Nephron (organoid): Measurements from ENCODE around the gene GALK1.

ENCODE experiments used
- H3K27ac Mint-ChIP-seq, 3 experiments: 2 replicates each; pipeline ENCODE4 v1.8.0; 2020; ENCODE audit warnings: mixed read lengths in 3 of 3, mild to moderate bottlenecking in 2 of 3, moderate library complexity in 1 of 3
- H3K27me3 Mint-ChIP-seq: 2 replicates; pipeline ENCODE4 v1.8.0; 2021; ENCODE audit warnings: low read depth, mild to moderate bottlenecking, moderate library complexity, mixed read lengths
- H3K36me3 Mint-ChIP-seq: 2 replicates; pipeline ENCODE4 v1.8.0; 2020; ENCODE audit warnings: low read depth, mixed read lengths
- H3K4me1 Mint-ChIP-seq: 2 replicates; pipeline ENCODE4 v1.8.0; 2020; ENCODE audit warnings: mixed read lengths
- H3K4me3 Mint-ChIP-seq, 3 experiments: 2 replicates each; pipeline ENCODE4 v1.8.0; 2020; ENCODE audit warnings: mild to moderate bottlenecking in 3 of 3, mixed read lengths in 3 of 3, moderate library complexity in 2 of 3
- H3K9me3 Mint-ChIP-seq: 2 replicates; pipeline ENCODE4 v1.8.0; 2020; ENCODE audit warnings: mixed read lengths
- TF ChIP-seq, protein P1 (sequence below), 3 experiments: fragments of 200-600 bp; sonication (generic); IDR thresholded peaks; one replicate each; pipeline ENCODE4 v1.5.0; 2021; ENCODE audit warnings: antibody characterized with exemption in 3 of 3; ENCODE audit not compliant: unreplicated experiment in 3 of 3

The GALK1 gene

DNA sequence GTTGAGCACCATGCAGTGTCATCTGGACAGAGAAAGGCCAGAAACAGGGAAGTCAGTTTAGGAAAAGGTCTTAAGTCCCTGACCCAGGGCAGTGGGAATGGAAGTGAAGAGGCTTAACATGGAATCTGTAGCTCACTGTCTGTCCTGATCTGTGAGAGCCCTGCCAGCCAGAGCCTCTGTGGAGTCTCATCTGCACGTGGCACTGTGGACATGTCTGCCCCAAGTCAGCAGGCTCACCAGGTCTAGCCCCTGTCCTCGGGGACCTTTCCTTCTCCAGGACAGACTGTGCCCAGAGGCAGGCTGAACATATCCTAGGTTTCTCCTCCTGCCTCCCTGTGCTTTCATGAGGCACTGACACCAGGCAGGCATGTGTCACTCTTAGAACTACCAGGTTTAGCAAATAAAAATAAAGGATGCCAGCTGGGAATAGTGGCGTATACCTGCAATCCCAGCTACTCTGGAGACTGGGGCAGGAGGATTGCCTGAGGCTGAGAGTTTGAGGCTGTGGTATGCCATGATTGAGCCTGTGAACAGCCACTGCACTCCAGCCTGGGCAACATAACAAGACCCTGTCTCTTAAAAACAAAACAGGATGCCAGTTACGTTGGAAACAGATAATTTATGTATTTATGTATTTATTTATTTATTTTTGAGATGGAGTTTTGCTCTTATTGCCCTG lies 42.0 kb upstream of the GALK1 start:
- Mint-ChIP-seq H3K4me1 (peaks cover 6% of the 10 kb centered on the region), H3K27me3 (no peaks in the 10 kb centered on the region), H3K4me3 (no peak overlapping the region), H3K9me3 (no peaks in the 10 kb centered on the region), H3K27ac (no peak overlapping the region), H3K36me3 (peaks cover 20% of the 10 kb centered on the region)
- TF ChIP-seq, protein P1, sequence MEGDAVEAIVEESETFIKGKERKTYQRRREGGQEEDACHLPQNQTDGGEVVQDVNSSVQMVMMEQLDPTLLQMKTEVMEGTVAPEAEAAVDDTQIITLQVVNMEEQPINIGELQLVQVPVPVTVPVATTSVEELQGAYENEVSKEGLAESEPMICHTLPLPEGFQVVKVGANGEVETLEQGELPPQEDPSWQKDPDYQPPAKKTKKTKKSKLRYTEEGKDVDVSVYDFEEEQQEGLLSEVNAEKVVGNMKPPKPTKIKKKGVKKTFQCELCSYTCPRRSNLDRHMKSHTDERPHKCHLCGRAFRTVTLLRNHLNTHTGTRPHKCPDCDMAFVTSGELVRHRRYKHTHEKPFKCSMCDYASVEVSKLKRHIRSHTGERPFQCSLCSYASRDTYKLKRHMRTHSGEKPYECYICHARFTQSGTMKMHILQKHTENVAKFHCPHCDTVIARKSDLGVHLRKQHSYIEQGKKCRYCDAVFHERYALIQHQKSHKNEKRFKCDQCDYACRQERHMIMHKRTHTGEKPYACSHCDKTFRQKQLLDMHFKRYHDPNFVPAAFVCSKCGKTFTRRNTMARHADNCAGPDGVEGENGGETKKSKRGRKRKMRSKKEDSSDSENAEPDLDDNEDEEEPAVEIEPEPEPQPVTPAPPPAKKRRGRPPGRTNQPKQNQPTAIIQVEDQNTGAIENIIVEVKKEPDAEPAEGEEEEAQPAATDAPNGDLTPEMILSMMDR (IDR thresholded peaks at IDR 0.05; ENCODE audit: unreplicated experiment in 3 of 3) = no peak

DNA sequence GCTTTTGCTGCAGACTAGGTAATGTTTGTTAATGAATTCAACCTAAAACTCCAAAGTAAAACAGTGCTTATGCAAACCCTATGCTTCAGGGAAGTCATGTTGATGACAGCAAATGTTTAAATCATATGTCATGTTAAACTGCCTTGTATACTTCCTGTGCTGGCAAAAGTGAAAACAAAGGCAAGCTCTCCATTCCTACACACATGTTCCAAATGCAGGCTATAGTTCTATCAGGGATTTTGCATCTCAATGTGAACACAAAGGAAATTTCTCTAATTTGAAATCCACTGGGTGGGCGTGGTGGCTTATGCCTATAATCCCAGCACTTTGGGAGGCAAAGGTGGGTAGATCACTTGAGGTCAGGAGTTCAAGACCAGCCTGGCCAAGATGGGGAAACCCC lies 38.9 kb upstream of the GALK1 start:
- TF ChIP-seq, protein P1 (IDR thresholded peaks at IDR 0.05; ENCODE audit: unreplicated experiment in 3 of 3) = no peak

DNA sequence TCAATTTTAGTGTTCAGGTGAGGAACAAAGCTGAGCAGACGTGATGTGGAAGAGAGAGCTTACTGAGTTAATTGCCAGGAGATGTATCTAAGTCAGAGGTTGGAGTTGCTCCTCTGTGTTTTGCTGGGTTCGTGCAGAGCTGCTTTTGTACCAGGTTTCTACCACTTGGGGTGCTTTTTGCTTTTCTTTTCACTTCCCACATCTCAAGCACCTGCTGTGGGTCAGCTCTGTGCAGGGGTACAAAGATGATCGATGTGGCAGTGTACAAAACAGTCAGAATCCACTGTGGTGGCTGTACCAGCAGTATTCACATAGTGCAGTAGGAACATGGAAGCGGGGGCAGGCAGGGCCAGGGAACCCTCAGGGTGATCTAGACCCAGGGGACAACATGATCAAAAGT lies 34.4 kb upstream of the GALK1 start:
- no peak overlapping the region for H3K4me3 Mint-ChIP-seq
- no peak overlapping the region for H3K27ac Mint-ChIP-seq
- H3K9me3 Mint-ChIP-seq = no peaks in the 10 kb centered on the region
- H3K27me3 Mint-ChIP-seq = no peaks in the 10 kb centered on the region
- H3K36me3 Mint-ChIP-seq = peaks cover 41% of the 10 kb centered on the region
- H3K4me1 Mint-ChIP-seq = no peaks in the 10 kb centered on the region
- TF ChIP-seq, protein P1 (IDR thresholded peaks at IDR 0.05; ENCODE audit: unreplicated experiment in 3 of 3) = no peak

More for the DNA sequence above, 38.9 kb upstream of the GALK1 start:
- Mint-ChIP-seq H3K36me3 (peaks cover 29% of the 10 kb centered on the region), H3K4me3 (no peak overlapping the region), H3K9me3 (no peaks in the 10 kb centered on the region), H3K27me3 (no peaks in the 10 kb centered on the region), H3K4me1 (peaks cover 6% of the 10 kb centered on the region), H3K27ac (no peak overlapping the region)

DNA sequence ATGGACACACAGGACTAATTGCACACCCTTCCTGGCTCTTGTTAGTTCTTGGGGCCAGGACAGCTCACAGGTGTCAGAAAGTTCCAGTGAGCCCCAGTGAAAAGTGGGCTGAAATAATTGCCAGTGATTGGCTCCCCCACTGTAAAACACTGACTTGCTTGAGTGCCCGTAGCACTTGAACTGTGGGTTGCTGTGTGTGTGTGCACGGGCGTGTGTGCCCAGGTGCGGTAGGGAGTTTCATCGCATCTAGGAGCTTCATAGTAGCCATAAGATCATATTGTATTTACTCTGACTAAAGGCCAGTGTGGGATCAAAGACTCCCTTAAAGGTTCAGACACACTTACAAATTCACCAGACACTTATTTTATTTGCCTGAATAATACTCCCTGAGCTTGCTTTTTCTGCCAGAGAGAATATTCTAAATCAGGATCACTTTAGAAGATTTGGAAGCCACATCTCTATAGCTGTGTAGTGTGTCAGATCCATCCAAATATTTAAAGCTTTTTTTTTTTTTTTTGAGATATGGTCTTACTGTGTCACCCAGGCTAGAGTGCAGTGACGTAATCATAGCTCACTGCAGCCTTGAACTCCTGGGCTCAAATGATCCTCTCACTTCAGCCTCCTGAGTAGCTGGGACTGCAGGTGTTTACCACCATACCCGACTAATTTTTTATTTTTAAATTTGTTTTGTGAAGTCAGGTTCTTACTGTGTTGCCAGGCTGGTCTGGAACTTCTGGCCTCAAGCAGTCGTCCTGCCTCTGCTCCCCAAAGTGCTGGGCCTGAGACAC lies 31.0 kb upstream of the GALK1 start:
- H3K36me3 Mint-ChIP-seq = peaks cover 55% of the 10 kb centered on the region
- H3K4me3 Mint-ChIP-seq = no peak overlapping the region
- peaks cover 3% of the 10 kb centered on the region for H3K4me1 Mint-ChIP-seq
- H3K27ac Mint-ChIP-seq = no peak overlapping the region
- H3K9me3 Mint-ChIP-seq = no peaks in the 10 kb centered on the region
- TF ChIP-seq, protein P1 (IDR thresholded peaks at IDR 0.05; ENCODE audit: unreplicated experiment in 3 of 3) = no peak
- no peaks in the 10 kb centered on the region for H3K27me3 Mint-ChIP-seq

DNA sequence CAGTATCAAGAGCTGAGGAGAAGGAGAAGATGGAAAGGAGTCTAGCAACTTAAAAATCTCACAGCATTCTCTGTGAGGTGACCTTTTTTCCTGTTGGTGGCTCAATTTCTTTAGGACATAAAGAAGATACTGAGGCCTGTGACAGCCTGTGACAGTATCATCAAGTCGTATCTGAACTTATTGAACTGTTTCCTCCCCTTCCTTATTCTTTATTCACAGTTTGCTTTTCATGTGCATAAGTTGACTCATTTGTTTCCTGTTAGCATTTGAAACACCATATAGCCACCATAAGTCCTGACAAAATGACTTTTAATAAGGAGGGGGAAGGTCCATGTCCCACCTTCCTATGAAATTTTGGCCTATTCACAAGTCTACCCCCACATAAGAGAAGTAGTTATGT lies 28.5 kb upstream of the GALK1 start:
- H3K4me3 Mint-ChIP-seq = no peak overlapping the region
- H3K9me3 Mint-ChIP-seq = no peaks in the 10 kb centered on the region
- peaks cover 10% of the 10 kb centered on the region for H3K4me1 Mint-ChIP-seq
- H3K27me3 Mint-ChIP-seq = no peaks in the 10 kb centered on the region
- no peak overlapping the region for H3K27ac Mint-ChIP-seq
- TF ChIP-seq, protein P1 (IDR thresholded peaks at IDR 0.05; ENCODE audit: unreplicated experiment in 3 of 3) = no peak
- peaks cover 48% of the 10 kb centered on the region for H3K36me3 Mint-ChIP-seq
